ENCODE measurements around the gene CYTL1.

DNA sequence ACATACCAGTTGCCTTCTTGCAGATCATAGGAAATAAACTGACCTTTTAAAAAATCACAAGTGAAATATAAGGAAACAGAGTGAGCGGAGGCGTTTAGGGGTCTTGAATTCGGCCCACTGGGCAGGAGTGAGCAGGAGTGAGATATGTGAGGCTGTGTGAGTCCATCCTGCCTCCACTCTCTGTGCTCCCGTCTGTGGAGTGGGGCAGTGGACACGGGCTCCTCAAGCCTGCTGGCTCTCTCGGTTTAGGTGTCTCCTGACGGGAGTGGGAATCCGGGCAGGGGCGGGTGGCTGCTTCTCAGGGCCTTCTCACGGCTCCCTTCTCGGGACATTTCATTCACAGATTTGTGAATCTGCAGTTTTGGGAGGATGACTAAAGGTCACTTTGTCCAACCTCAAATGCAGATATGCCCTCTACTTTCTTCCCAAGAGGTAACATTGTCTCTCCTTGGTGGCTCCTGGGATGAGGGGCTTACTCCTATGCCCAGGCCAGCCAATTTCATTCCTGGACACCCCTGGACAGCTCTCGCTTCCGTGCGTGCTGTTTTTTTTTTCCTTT is 27.6 kb downstream of the CYTL1 start:
- TF ChIP-seq, protein P1, sequence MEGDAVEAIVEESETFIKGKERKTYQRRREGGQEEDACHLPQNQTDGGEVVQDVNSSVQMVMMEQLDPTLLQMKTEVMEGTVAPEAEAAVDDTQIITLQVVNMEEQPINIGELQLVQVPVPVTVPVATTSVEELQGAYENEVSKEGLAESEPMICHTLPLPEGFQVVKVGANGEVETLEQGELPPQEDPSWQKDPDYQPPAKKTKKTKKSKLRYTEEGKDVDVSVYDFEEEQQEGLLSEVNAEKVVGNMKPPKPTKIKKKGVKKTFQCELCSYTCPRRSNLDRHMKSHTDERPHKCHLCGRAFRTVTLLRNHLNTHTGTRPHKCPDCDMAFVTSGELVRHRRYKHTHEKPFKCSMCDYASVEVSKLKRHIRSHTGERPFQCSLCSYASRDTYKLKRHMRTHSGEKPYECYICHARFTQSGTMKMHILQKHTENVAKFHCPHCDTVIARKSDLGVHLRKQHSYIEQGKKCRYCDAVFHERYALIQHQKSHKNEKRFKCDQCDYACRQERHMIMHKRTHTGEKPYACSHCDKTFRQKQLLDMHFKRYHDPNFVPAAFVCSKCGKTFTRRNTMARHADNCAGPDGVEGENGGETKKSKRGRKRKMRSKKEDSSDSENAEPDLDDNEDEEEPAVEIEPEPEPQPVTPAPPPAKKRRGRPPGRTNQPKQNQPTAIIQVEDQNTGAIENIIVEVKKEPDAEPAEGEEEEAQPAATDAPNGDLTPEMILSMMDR (IDR thresholded peaks at IDR 0.05): no peak
- no peak for TF ChIP-seq POLR2A (IDR thresholded peaks at IDR 0.05)

Data from adrenal gland (tissue), 5 donors.